ENCODE measurements around the gene NPVF.

Gene NPVF

DNA sequence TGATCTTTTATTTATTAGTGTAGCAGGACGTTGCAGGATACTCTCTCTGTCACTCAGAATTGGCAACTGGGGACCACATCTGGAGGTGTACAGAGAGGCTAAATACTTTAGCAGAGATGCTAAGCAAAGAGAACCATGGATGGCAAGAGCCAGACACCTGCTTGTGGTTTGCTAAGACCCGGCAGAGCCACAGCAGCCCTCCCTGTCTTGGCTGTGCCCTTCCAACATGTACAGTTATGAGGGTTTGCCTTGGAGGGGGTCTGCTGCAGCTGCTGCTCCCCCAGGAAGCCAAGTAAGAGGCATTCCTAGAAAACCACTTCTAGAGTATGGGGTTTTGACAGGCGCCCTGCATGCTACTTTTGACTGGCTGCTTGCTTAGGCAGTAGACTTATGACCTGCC is 5.1 kb downstream of the NPVF start:
- no peak for DNase-seq

DNA sequence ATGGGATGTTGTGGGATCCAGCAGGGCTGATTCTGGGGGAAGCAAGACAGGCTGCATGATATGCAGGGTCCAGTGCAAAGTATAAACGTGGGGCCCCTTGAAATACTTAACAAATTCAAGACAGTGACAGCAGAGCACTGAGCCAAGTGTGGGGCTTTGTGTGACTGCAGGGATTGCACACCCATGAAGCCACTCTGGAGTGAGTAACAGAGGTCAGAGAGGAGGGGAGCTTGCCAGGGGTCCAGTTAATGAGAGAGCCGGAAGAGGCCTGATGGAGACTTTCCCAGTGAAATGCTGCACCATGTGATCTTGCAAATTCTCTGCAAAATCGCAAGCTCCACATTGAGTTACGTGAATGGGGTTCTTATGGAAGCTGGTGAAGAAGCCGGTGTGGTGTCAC is 5.6 kb downstream of the NPVF start:
- DNase-seq = no peak

DNA sequence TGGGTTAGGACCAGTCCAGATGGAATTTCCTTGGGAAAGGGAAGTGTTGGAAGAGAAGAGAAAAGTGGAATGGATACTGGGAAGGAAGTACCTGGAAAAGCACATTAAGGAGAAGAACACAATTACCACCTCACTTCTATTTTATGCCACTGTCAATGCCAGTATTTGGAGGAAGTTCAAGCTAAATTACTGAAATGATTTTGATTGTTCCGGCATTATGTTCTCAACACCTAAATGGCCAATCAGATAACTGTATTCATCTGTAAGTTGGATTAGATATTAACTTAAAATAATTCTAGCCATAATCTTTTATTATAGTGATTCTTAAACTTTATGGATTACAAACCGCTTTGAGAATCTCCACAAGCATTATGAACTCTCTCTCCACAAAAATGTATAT is 7.3 kb downstream of the NPVF start:
- no peak for DNase-seq

GRCh38 chr7:25218191-25218590 is 10.1 kb downstream of the NPVF start:
- no peak for DNase-seq

- DNase-seq = no peak
Observed at GRCh38 chr7:25216837-25217236, 11.4 kb downstream of the NPVF start.

GRCh38 chr7:25215694-25216335 is 12.5 kb downstream of the NPVF start:
- DNase-seq = no peak

GRCh38 chr7:25208525-25209221 is 19.6 kb downstream of the NPVF start:
- no peak for DNase-seq

GRCh38 chr7:25207887-25208286 is 20.4 kb downstream of the NPVF start:
- no peak for DNase-seq

DNA sequence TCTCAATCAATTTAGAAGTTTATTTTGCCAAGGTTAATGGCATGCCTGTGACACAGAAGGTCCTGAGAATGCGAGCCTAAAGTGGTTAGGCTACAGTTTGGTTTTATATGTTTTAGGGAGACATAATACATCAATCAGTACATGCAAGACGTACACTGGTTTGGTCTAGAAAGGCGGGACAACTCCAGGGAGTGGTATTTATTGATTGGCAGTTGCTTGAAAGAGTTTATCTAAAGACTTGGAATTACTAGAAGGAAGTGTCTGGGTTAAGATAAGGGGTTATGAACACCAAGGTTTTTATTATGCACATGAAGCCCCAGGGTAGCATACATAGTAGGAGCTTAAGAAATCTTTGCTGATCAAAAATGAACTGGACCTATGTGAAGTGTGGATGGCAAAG is 21.5 kb downstream of the NPVF start:
- DNase-seq = no peak

- no peak for DNase-seq
Observed at GRCh38 chr7:25196132-25196896, 32.0 kb downstream of the NPVF start.

DNA sequence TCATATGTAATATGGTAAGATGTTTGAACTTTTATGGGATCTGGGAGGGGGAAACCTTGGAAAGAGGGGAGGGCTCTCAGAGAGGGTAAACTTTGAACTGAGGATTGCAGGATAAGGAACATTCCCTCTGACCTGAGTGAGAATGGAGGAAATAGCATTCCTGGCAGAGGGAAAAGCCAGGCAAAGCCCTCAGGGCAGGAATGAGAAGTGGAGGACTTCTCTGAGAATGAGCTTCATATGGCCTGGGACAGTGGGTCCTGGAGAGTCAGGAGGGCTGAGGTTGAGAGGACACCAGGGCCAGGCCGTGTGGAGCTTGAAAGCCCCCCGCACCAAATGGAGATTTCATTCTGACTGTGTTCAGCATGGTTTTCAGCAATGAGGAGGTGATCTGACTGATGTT is 34.2 kb downstream of the NPVF start:
- no peak for DNase-seq

DNA sequence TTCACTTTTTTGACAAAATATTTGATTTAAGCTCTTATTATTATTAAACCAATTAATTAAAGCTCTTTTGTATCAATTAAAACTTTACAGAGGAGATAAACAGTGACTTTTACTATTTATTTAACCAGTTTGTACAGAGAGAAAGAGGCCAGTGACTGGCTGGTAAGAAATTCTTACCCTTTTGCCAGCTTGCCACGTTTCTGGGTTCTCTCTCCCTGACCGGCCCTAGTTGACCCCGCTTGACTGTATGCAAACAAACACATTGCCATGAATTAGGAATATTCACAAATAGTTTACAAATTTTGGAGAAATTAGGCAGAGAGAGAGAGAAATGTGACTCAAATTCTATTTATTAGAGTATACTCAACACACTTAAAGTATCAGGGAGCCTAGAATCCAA is 36.2 kb downstream of the NPVF start:
- DNase-seq = no peak

- no peak for DNase-seq
Observed at GRCh38 chr7:25189197-25189596, 39.1 kb downstream of the NPVF start.

- DNase-seq = no peak
Observed at GRCh38 chr7:25187932-25188331, 40.4 kb downstream of the NPVF start.

DNA sequence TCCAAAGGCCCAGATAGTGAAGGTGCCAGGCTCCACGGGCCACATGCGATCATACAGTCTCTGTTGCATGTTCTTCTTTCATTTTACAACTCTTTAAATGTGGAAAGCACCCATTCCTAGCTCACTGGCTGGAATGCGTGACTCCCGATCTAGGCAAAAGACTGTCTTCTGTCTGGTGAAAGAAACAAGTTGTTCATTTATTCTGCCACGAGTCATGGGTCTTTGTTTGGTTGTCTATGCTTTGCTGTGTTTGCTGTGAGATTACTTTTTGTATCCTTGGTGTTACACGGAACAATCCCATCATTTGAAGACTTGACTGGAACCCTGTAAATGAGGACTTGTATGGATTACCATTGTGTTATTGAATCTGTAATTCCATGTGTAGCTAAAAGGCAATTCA is 41.9 kb downstream of the NPVF start:
- DNase-seq = no peak

- no peak for DNase-seq
Observed at GRCh38 chr7:25181532-25181931, 46.8 kb downstream of the NPVF start.

DNA sequence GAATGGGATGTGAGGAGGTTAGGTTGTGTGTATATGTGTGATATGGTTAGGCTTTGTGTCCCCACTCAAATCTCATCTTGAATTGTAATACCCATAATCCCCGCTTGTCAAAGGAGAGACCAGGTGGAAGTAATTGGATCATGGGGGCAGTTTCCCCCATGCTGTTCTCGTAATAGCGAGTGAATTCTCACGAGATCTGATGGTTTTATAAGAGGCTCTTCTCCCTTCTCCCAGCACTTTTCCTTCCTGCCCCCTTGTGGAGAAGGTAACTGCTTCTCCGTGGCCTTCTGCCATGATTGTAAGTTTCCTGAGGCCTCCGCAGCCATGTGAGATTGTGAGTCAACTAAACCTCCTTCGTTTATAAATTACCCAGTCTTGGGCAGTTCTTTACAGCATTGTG is 47.3 kb downstream of the NPVF start:
- no peak for DNase-seq

DNA sequence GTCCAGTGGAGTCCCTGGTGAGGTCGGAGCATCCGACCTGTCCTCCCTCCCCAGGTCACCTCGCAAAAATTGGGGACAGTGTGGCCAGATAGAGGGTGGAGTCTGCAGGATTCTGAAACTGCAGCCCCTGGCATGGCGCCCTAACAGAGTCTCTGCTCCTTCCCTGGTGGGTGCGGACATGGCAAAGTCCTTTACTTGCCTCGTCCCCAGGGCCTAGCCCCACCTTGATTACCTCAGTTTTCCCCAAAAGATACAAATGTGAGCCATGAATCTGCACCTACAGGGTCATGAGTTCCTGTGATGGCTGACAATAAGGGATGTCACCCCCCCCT is 47.7 kb downstream of the NPVF start:
- DNase-seq = no peak

- peak; percentile 100 for DNase-seq
Observed at GRCh38 chr7:25179771-25180591, 48.3 kb downstream of the NPVF start.

DNA sequence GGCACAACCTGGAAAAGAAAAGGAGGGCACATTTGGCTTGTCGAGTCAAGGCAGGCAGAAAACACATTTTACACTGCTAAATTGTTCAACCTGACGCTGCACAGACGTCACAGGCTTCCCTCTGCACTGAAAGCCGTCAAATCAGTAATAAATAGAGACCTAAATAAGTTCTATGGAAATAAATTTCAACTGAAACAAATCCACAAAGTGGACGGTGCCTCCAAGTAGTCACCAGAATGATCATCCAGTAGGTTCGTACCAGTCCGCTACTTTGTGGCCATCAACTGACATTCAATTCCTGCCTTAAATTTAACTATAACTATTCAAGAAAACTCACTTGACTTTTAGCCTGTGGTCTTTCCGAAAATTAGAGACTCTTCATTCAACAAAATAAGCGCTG is 49.0 kb downstream of the NPVF start:
- no peak for DNase-seq
